Lung microvascular endothelial cell (primary cell): ENCODE results near the gene LHFPL4. TPM values are rescaled to one million over a fixed set of nuclear protein-coding genes. Genes with fewer than 3 reads are reported as not detected.
"Not testable (repeated sequence)": the region's sequence is repeated elsewhere in the genome, so short reads cannot be mapped to it uniquely, and the experiment has no call there.

Source experiments
- DNase-seq, 2 donors: peaks; one replicate each; pipeline versions ENCODE4 v3.0.0 to v3.0.0-alpha.2; 2010; ENCODE audit warnings: low read depth in 2 of 2
- total RNA-seq: library from RNA; depleted of rRNA; stranded (reverse); fragments of >200 nt; gene quantifications from 2 replicates; pipeline ENCODE4 v1.2.1, GENCODE V29; 2014

Gene LHFPL4
- total RNA-seq, 1 donor from 2014 or later: under 0.01 TPM

DNA sequence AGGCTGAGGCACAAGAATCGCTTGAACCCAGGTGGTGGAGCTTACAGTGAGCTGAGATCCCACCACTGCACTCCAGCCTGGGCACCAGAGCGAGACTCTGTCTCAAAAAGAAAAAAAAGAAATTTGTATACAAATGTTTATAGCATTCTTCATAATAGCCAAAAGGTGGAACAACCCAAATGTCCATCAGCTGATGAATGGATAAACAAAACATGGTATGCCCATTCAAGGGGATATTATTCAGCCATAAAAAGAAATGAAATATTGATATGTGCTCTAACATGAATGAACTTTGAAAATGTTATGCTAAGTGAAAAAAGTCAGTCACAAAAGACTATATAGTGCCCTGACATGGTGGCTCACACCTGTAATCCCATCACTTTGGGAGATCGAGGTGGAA, 11.4 kb downstream of the LHFPL4 start:
- no peak for DNase-seq

DNA sequence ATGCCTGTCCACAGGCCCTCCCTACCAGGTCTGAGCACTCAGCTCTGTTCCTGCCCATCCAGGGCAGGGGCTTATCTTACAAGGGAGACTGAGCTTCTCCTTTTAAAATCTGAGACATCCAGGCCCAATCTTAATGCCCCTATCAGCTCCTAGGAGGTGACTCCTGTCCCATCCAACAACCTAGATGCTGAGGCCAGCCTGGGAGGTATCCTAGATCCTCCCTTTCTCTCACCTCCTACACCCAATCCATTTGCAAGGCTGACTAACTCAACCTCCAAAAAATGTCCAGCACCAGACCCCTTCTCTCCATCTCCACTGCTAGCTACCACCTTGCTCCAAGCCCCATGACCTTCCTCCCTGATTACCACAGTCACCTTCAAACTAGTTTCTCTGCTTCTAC, 17.4 kb downstream of the LHFPL4 start:
- DNase-seq: no peak

DNA sequence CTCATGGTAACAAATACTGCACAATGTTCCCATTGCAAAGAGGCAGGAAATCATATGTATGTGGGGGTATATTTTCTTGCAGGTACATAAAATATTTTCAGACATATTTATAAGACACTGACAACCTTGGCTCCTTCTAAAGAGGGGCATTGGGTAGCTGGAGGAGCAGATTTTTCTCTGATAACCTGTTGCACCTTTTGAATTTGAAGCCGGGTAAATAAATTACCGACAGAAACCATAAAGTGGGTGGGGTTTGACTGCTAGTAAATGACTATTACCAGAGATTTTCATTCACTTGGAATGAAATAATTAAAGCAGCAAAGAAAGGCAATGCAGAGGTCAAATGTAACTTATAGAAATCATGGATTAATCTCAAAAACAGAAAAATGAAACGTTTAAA, 19.2 kb downstream of the LHFPL4 start:
- DNase-seq: no peak

DNA sequence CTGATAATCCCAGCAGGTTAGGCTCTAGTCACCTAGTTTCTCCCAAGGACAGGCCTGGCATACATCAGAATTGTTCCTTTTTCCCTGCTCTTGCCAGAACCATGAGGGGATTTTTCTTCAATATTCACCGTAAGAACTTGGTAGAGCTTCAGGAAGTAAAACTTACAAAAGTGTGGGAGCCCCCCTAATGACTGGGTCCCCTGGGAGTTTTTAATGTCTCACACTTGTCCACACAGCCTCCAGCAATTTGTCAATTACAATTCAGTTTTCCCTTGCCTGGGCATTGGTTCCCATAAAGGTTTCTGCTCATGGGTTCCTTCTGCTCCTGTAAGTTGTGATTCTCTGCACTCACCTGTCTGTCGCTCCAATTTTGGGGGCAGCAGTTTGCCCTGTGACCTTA, 28.5 kb downstream of the LHFPL4 start:
- no peak for DNase-seq

DNA sequence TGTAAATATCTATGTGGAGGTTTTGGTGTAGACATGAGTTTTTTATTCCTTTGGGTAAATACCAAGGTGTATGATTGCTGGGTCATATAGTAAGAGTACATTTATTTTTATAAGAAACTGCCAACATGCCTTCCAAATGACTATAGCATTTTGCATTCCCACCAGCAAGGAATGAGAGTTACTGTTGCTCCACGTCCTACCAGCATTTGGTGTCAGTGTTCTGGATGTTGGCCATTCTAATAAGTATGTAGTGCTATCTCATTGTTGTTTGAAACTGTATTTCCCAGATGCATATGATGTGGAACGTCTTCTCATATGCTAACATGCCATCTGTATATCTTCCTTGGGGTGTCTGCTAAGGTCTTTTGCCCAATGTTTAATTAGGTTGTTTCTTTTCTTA, 38.7 kb downstream of the LHFPL4 start:
- no peak for DNase-seq

DNA sequence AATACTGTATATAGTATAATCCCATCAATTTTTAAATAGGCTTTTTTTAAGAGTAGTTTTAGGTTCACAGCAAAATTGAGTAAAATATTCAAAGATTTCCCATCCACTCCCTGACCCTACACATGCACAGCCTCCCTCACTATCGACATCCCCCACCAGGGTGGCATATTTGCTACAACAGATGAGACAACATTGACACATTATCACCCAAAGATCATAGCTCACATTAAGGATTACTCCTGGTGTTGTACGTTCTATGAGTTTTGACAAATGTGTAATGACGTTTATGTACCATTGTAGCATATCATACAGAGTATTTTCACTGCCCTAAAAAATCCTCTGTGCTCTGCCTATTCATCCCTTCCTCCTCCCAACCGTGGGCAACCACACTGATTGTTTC, 39.3 kb downstream of the LHFPL4 start:
- DNase-seq: no peak

DNA sequence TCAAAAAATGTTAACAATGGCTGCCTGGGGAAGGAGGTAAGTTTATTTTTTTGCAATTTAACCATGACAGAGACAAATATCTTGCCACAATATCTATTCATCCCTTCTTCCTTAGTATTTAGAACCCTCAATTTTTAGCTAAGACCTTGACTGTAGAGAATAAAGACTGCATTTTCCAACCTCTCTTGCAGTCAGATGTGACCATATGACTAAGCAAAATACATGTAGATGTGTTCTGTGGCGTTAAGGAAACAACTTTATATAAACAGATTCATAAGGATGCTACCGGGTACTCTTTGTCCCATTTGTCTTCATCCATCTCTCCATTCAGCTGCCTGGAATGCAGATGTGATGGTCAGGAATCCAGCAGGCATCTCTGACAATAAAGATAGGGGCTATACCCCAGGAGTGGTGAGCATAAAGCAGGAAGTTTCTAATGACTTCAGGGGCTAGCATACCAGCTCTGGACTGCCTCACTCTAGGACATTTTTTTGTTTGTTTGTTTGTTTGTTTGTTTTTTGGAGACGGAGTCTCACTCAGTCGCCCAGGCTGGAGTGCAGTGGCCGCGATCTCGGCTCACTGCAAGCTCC, 41.1 kb downstream of the LHFPL4 start:
- no peak for DNase-seq

DNA sequence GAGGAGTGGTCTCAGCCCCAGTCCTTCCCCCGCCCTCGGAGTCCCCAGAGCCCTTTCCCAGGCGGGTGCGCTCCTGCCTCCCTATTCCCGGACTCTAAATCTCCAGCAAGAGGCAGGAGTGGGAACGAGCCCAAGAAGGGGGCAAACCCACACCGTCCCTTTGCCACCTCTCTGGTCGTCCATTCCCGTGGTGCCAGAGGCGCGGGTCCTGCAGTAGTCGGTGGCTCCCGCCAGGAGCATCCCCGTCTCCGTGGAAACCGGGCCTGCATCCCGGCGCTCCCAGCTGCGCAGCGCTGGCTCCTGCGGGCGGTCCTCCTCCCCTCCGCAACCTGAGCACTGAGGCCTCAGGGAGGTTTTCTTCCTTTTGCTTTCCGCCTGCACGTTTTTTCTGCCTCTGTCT, 44.8 kb downstream of the LHFPL4 start:
- DNase-seq: no peak

DNA sequence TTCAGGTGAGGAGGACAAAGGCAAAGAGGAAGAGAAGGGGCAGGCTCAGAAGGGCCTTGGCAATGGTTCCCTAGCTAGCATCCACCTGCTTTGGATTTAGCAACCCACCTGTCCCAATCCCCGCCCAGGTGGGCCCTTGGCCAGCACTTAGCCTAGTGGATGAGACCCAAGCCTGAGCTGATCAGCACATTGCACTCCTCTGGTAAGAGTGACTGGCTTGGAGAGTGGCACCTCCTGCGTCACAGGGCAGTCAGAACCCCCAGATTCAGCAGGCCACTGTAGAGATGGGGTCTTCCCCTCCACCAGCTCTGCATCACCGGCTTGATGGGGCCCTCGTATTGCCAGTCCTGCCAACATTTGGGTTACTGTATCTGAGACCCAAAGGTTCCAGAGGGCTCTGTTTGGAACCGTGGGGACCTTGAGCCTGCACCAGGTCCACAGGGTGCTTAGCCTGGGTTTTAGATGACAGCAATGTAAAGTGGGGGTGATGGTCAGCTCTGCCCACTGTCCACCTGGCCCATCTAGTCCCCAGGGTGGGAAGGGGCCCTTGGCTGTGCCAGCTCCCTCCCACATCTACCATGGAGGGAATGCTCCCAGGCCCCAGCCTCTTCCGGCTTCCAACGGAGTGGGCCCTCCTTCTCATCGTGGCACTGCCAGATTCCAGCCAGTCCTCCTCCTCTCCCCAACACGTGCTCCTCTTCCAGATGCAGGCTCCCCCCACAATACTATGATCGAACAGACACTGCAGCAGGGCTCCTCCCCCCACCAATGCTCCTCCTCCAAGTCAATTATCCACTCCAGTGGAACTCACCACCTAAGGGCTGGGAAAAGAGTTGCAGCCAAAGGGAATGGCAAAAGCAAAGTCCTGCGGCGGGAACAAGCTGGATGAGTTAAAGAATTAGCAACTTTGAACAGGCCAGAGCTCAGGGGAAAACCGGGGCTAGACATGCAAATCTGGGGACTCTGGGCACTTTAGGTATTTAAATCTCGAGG, 45.7 kb downstream of the LHFPL4 start:
- DNase-seq: no peak

DNA sequence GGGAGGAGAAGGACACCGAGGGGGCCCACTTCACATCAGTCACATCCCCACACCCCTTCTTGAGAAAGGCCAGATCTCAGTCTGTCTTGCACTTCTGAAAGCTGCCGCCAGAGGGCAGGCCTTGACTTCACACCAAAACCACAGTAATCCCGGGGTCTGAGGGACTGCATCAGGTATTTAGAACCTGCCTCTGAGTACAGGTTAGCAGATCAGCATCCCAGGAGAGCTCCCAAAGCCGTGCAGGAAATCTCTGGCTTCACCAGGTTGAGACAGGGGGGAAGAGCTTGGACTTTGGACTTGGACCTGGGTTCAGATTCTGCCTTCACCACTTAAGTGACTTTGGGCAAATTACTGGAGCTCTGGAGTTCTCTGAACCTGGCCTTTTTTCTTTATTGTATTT, 50.3 kb downstream of the LHFPL4 start:
- peak; percentile 70 to 82 for DNase-seq

DNA sequence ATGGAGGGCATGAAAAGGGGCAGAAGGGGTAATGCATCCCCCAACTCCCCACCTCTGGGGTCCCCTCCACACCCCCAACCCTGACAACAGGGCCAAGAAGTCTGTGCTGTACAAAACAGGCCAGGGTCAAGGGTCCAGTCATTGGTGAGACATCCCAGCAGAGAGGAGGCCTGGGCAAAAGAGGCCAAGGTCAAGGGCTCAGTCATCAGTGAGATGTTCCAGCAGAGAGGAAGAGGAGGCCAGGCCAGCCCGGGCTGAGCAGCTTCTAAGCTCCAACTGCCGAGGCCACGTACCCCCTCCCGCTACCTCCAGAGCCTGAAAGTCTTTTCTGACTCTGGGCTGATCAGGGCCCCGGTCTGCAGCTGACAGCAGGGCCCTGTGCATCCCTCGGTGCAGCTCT, 52.4 kb downstream of the LHFPL4 start:
- no peak for DNase-seq

DNA sequence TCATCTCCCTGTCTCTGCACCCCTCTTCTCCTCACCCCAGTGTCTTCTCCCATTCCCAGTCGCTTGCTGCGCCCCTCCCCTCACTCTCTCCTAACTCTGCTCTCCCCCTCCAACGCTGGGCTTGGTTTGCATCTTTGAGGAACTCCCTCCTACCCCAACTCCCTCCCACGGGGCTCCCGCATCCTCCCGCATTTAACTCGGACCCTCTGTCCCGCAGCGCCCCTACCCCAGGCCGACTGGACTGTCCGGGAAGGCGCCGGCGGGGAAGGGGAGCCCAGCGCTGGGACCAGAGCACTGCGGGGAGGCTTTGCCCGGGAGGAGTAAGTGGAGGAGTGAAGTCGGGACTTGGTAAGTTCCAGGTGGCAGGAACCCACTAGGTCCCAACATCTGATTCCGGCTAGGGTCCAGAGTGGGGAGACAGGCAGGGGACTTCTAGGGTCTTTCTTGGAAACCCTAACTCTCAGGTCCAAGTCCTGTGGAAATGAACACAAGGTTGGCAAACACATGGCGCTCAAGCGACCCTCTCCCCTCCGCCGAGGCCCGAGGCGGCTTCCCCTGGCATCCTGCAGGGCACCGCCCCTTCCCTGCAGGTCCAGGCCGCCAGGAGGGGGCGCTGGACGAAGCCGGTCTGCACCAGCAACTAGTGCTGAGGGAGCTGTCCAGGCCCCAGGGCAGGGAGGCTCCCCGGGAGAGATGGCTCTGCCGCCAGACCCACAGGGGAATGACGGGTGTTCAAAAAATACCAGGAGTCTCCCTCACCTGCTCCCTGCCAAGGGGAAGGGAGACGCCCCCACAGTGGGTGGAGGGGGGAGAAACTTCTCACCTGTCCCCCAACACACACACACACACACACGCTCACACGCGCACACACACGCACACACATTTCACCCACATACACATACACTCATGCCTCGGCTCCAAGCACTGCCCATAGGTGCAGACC, 53.2 kb downstream of the LHFPL4 start:
- DNase-seq: peak; percentile 74 to 78

DNA sequence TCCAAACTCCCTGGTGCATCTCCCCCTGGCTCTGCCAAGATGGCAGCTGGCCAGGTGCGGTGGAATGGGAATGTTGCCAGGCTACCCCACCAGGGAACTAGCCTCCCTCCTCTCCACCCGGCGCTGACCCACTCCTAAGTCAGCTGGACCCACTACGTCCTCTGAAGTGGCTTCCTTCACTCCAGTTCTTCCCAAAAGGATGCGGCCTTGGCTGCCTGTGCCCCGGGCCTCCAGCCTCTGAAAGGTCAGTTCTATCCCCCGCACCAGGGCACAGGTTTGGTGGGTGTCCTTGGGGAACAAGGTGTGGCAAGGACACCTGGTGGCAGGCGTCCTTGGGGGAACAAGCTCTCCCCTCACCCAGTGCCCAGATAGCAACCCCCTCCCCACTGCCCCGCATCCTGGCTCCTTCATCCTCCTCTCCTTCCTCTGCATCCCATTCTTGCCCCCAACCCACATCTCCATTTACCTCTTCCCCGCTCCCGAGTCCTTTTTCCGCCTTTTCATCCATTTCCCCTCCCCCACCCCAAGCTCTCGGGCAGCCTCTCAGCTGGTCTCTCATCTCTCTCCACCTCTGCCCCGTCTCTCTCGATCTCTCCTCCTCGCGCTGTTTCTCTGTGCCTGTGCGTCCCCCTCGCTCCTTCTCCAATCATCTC, 54.0 kb downstream of the LHFPL4 start:
- DNase-seq: no peak

DNA sequence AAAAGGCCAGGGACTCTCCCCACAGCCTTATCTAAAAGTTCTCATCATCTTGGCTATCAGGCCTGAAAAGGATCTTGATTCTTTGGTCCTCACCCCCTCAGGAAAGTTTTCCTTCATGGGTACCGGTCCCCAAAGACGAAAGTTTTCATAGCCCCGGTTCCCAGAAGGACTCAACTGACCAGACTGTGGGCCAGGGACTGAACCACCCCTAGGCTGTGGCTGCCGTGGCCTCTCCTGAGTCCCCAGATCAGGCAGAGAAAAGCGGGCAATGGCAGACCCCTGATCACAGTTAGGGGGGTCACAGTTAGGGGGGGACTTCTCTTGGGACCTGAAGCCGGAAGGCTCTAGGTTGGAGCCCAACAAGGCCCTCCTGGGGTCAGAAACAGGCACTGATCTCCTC, 54.8 kb downstream of the LHFPL4 start:
- DNase-seq: no peak

DNA sequence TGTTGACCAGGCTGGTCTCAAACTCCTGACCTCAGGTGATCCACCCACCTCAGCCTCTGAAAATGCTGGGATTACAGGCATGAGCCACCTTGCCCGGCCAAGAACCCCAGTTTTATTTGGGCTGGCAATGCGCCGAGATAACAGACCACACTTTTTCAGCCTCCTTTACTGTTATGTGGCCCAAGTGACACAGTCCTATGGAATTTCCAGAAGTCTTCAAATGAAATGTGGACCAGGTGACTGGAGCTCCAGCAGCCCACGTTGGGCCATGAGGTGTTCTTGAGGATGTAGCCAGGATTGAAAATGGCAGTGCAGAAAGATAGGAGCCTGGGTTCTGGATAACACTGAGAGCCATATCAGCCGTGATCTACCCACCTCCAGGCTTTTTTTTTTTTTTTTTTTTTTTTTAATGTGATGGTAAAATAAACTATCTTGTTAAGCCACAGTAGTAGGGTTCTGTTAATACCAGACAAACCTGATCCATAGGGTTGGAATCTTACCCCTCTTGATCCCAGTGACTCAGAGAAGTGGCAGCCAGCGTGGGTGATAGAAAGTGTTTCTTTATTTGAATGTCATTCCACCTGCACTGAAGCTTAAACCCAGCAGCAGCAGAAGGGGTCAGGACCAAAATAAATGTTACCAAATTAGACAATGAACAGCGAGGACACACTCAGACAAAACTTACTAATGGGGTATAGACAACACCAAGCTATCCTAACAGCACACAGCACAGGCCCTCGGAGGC, 55.6 kb downstream of the LHFPL4 start:
- DNase-seq: no peak

DNA sequence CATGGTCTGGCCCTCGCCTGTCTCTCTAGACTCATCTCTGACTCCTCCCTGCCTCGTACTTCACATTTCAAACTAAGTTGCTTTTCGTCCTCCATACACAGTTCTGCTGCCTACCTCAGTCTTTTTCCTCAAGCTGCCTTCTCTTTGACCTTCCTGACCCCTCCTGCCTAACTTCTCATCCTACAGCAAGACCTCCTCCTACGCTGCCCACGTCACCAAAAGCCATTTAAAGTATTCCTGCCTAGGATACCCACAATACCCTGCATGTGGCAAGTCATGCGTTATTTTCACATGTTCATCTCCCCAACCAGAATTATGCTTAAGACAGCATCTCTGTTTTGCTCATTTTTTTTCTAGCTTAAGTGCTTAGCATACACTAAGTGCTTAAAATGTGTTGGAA, 56.7 kb downstream of the LHFPL4 start:
- DNase-seq: no peak

DNA sequence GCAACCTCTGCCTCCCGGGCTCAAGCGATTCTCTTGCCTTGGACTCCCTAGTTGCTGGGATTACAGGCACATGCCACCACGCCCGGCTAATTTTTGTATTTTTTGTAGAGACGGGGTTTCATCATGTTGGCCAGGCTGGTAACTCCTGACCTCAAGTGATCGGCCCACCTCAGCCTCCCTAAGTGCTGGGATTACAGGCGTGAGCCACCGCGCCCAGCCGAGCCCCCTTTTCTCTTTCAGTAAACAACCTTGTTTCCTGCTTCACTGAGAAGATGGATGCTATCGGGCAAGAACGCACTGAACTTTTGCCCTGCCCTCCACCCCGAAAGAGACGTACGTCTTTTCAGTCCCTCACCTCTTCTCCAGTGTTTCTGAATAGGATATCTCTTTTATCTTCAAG, 59.6 kb downstream of the LHFPL4 start:
- not testable (repeated sequence) for DNase-seq

DNA sequence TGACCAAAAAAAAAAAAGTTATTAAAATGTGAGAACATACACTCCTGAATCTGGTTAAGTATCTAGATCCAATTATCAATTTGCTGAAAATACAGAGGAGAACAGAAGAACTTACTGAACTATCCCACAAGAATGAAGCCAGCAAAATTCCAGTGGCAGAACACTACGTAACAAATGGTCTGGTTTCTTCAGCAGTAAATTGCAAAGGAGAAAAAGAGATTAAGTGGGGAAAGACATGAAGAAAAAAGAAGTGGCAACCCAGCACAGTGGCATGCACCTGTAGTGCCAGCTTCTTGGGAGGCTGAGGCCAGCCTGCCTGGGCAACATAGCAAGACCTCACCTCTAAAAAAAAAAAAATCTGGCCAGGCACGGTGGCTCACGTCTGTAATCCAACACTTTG, 62.1 kb downstream of the LHFPL4 start:
- no peak for DNase-seq

DNA sequence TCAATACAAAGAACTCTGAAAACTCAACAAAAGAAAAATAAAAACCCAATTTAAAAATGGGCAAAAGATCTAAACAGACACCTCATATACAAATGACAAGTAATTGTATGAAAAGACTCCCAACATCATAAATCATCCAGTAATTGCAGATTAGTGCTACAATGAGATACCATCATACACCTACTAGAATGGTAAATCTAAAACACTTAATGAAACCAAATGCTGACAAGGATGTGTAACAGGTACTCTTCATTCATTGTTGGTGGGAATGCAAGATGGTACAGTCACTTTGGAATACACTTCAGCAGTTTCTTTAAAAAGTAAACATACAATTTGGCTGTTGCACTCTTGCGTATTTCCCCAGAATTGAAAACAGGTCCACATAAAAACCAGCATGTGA, 68.4 kb downstream of the LHFPL4 start:
- no peak for DNase-seq

DNA sequence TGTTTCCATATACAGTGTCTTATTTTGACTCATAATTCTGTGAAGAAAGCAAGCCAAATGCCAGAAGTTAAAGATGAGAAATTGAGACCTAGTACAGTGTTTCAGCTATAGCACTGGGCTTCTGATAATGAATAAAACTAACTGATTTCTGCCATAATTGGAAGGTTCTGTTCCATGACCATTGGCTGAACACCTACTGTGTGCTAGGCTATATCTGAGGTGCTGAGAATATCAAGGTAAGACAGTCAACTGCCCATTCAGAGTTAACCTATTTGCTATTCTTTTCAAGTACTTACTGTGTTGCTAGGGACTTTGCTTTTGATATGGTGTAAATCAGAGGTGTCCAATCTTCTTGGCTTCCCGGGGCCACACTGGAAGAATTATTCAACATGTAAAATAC, 73.4 kb downstream of the LHFPL4 start:
- DNase-seq: no peak

DNA sequence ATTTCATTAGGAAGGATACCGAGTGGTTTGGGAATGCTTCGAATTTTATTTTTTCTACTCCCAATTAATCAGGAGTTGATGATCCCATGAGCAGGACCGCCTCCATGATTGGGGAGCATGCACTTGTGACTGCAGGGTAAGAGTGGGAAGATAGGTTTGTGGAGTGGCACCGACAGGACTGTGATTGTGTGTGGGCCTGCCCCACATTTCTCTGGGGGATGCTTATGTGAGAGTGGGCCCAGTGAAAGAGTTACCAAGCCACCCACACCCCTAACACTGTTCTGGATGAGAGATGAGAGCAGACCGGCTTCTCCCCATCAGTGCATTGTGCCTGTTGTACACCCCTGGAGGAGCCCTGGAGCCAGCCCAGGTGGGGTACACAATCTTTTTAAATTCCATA, 76.7 kb downstream of the LHFPL4 start:
- DNase-seq: no peak
